CD14-positive monocyte (primary cell): ENCODE data around the gene ZNF365. TPM values are rescaled to one million over a fixed set of nuclear protein-coding genes. Genes with fewer than 3 reads are reported as not detected.

Experiments used
- DNase-seq, 3 donors: peaks; one replicate each; pipeline ENCODE4 v3.0.0-alpha.2; 2011 to 2022
- H2AFZ ChIP-seq: 2 replicates; pipeline ENCODE4 v1.6.0; 2012; ENCODE audit warnings: mild to moderate bottlenecking, low read depth, low read length, inconsistent platforms; ENCODE audit not compliant: insufficient read depth, poor library complexity, severe bottlenecking
- H3K27ac ChIP-seq, 2 donors: 1 replicate in 1 of 2; 2 replicates in 1 of 2; pipeline ENCODE4 v1.5.1; 2012 to 2013; ENCODE audit warnings: low read length in 2 of 2, control low read depth in 1 of 2, inconsistent platforms in 1 of 2, low read depth in 1 of 2, mild to moderate bottlenecking in 1 of 2
- H3K27me3 ChIP-seq, 2 donors: one replicate each; pipeline versions ENCODE4 v1.6.0 to v1.6.1; 2011 to 2013; ENCODE audit warnings: low read length in 2 of 2; ENCODE audit not compliant: control insufficient read depth in 2 of 2, insufficient read depth in 2 of 2
- H3K36me3 ChIP-seq, 2 donors: replicated peaks in 1 of 2; 1 replicate in 1 of 2; 2 replicates in 1 of 2; pipeline versions ENCODE4 v1.5.1 to v1.6.1; 2012 to 2013; ENCODE audit warnings: low read length in 2 of 2, control low read depth in 1 of 2, inconsistent platforms in 1 of 2, mild to moderate bottlenecking in 1 of 2; ENCODE audit not compliant: insufficient read depth in 2 of 2, control insufficient read depth in 1 of 2
- H3K4me1 ChIP-seq, 2 donors: 1 replicate in 1 of 2; 2 replicates in 1 of 2; pipeline versions ENCODE4 v1.5.1 to v1.6.1; 2012 to 2013; ENCODE audit warnings: low read length in 2 of 2, control low read depth in 1 of 2, inconsistent platforms in 1 of 2, mild to moderate bottlenecking in 1 of 2, moderate library complexity in 1 of 2; ENCODE audit not compliant: insufficient read depth in 2 of 2, control insufficient read depth in 1 of 2
- H3K4me2 ChIP-seq: replicated peaks from 2 replicates; pipeline ENCODE3; 2012; ENCODE audit warnings: low read length, moderate library complexity, mild to moderate bottlenecking; ENCODE audit not compliant: poor library complexity, severe bottlenecking; ENCODE audit errors: extremely low read depth
- H3K4me3 ChIP-seq, 3 experiments: fragments of 200-600 bp in 1 of 3; sonication (generic) in 1 of 3; replicated peaks in 1 of 3; 1 replicate in 2 of 3; 2 replicates in 1 of 3; pipeline ENCODE4 v1.5.1; 2011 to 2013; ENCODE audit warnings: low read length in 3 of 3, mild to moderate bottlenecking in 3 of 3, control low read depth in 2 of 3, low read depth in 2 of 3, inconsistent platforms in 1 of 3, moderate library complexity in 1 of 3
- H3K79me2 ChIP-seq: 2 replicates; pipeline ENCODE4 v1.6.0; 2012; ENCODE audit warnings: mild to moderate bottlenecking, control low read depth, inconsistent platforms, low read length, moderate library complexity; ENCODE audit not compliant: insufficient read depth
- H3K9ac ChIP-seq: 2 replicates; pipeline ENCODE4 v1.6.0; 2017; ENCODE audit warnings: low read length, mild to moderate bottlenecking; ENCODE audit not compliant: insufficient read depth, poor library complexity, severe bottlenecking
- H3K9me3 ChIP-seq, 2 donors: replicated peaks in 1 of 2; 1 replicate in 1 of 2; 2 replicates in 1 of 2; pipeline versions ENCODE4 v1.5.1 to v1.6.1; 2012 to 2013; ENCODE audit warnings: low read length in 2 of 2, control low read depth in 1 of 2; ENCODE audit not compliant: control insufficient read depth in 1 of 2, insufficient read depth in 1 of 2
- H4K20me1 ChIP-seq: 2 replicates; pipeline ENCODE4 v1.6.0; 2012; ENCODE audit warnings: mild to moderate bottlenecking, low read length, control low read depth, moderate library complexity; ENCODE audit not compliant: insufficient read depth
- H3K27ac Mint-ChIP-seq, 7 donors: one replicate each; pipeline ENCODE4 v1.8.0; 2020; ENCODE audit warnings: mild to moderate bottlenecking in 7 of 7, mixed read lengths in 7 of 7, moderate library complexity in 6 of 7, inconsistent platforms in 2 of 7
- H3K27me3 Mint-ChIP-seq, 3 donors: one replicate each; pipeline ENCODE4 v1.8.0; 2021 to 2022; ENCODE audit warnings: low read depth in 3 of 3, mild to moderate bottlenecking in 3 of 3, mixed read lengths in 3 of 3, moderate library complexity in 3 of 3, inconsistent platforms in 1 of 3
- H3K36me3 Mint-ChIP-seq, 2 donors: one replicate each; pipeline ENCODE4 v1.8.0; 2020; ENCODE audit warnings: mixed read lengths in 2 of 2, inconsistent platforms in 1 of 2, mild to moderate bottlenecking in 1 of 2
- H3K4me1 Mint-ChIP-seq: one replicate; pipeline ENCODE4 v1.8.0; 2020; ENCODE audit warnings: mild to moderate bottlenecking, mixed read lengths
- H3K4me3 Mint-ChIP-seq, 2 donors: one replicate each; pipeline ENCODE4 v1.8.0; 2020; ENCODE audit warnings: mild to moderate bottlenecking in 2 of 2, mixed read lengths in 2 of 2, moderate library complexity in 1 of 2
- H3K9me3 Mint-ChIP-seq, 7 donors: one replicate each; pipeline ENCODE4 v1.8.0; 2020 to 2022; ENCODE audit warnings: mixed read lengths in 7 of 7, mild to moderate bottlenecking in 6 of 7, moderate library complexity in 6 of 7, inconsistent platforms in 2 of 7
- CTCF ChIP-seq: fragments of 200-600 bp; IDR thresholded peaks from one replicate; pipeline ENCODE4 v1.8.0; 2022; ENCODE audit warnings: antibody characterized with exemption, mild to moderate bottlenecking
- WGBS: methylation state at CpG from one replicate; pipeline ENCODE4 v1.1.5; 2013; ENCODE audit warnings: missing lambda C conversion rate; ENCODE audit not compliant: insufficient coverage; 5-methylcytosine and 5-hydroxymethylcytosine counted together
- intact Hi-C, 2 donors: fragments of 100-400 bp; cut with micrococcal nuclease; formaldehyde crosslinking; loops; one replicate each; pipeline versions ENCODE4 v1.15.0 to v1.15.1; 2023
- polyA plus RNA-seq, 3 donors: library from polyadenylated mRNA; depleted of rRNA in 1 of 3; unstranded in 2 of 3; stranded (reverse) in 1 of 3; fragments of 300-500 nt in 2 of 3; fragments of >200 nt in 1 of 3; fragmentation: Illumina TruSeq in 2 of 3; gene quantifications; 1 replicate in 2 of 3; 2 replicates in 1 of 3; pipeline ENCODE4 v1.2.3, GENCODE V29; 2012 to 2021

The ZNF365 gene
- polyA plus RNA-seq, 3 donors = not detected

DNA sequence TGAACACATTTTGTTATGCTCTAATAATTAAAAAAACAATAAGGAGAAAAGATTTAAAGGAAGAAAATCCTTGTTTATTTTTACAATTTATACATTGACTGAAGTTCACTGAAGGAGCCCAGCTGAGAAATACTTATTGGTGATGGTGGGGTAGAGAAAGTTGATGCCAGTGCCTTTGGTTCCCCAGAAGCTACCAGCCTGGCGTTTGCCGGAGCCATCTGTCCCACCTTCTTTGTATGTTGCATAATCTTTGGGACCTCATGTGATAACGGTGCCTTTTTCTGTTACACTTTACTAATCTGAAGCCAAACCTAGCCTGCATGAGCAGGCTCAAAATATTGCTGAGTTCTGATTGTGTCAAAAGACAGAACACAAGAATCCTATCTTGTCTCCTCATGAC, 22.7 kb downstream of the ZNF365 start:
- Mint-ChIP-seq H3K27ac (no peak overlapping the region), H3K27me3 (peaks cover 0 to 5% (median 2%) of the 10 kb centered on the region in 3 donors), H3K9me3 (peaks cover 0 to 5% (median 0%) of the 10 kb centered on the region in 7 donors), H3K36me3 (no peaks in the 10 kb centered on the region), H3K4me3 (no peak overlapping the region), H3K4me1 (no peaks in the 10 kb centered on the region)
- H3K4me2 ChIP-seq = no peak overlapping the region
- intact Hi-C loops = no loop called here
- H3K36me3 ChIP-seq = no peaks in the 10 kb centered on the region
- no peak overlapping the region for H3K4me3 ChIP-seq
- no peaks in the 10 kb centered on the region for H3K4me1 ChIP-seq
- H2AFZ ChIP-seq = no peak overlapping the region
- H3K9me3 ChIP-seq = no peaks in the 10 kb centered on the region
- H3K27me3 ChIP-seq = no peaks in the 10 kb centered on the region
- WGBS = 94% methylated on average over 3 of the region's 3 CpGs
- DNase-seq = no peak
- H4K20me1 ChIP-seq = no peaks in the 10 kb centered on the region
- H3K27ac ChIP-seq = no peak overlapping the region
- H3K9ac ChIP-seq = no peak overlapping the region
- H3K79me2 ChIP-seq = no peaks in the 10 kb centered on the region
- no peak for TF ChIP-seq CTCF

- no peak overlapping the region for H2AFZ ChIP-seq
- 100% methylated on average over 3 of the region's 5 CpGs for WGBS
These were observed 25.0 kb downstream of the ZNF365 start for GRCh38 chr10:62399211-62399610.

More at GRCh38 chr10:62399211-62399610, 25.0 kb downstream of the ZNF365 start:
- no peak overlapping the region for H3K4me3 Mint-ChIP-seq
- intact Hi-C loops = no loop called here
- TF ChIP-seq CTCF = no peak
- Histone ChIP-seq H3K4me3 (no peak overlapping the region), H3K4me2 (no peak overlapping the region), H3K27ac (no peak overlapping the region), H3K79me2 (no peaks in the 10 kb centered on the region), H3K9ac (no peak overlapping the region), H3K36me3 (no peaks in the 10 kb centered on the region), H3K4me1 (no peaks in the 10 kb centered on the region), H3K27me3 (no peaks in the 10 kb centered on the region), H4K20me1 (no peaks in the 10 kb centered on the region), H3K9me3 (no peaks in the 10 kb centered on the region)
- H3K27ac Mint-ChIP-seq = no peak overlapping the region
- no peaks in the 10 kb centered on the region for H3K36me3 Mint-ChIP-seq
- H3K4me1 Mint-ChIP-seq = no peaks in the 10 kb centered on the region
- no peak for DNase-seq
- peaks cover 0 to 5% (median 0%) of the 10 kb centered on the region in 3 donors for H3K27me3 Mint-ChIP-seq
- H3K9me3 Mint-ChIP-seq = peaks cover 0 to 4% (median 0%) of the 10 kb centered on the region in 7 donors
